G401 (cell line): Measurements from ENCODE around the gene COL13A1. TPM values are rescaled to one million over a fixed set of nuclear protein-coding genes. Genes with fewer than 3 reads are reported as not detected.

Experiments
- DNase-seq: peaks from one replicate; pipeline ENCODE4 v3.0.0-alpha.2; 2015; ENCODE audit warnings: low spot score
- in situ Hi-C: cut with HindIII; loops from 2 replicates; pipeline ENCODE4 v1.10.0; 2016; ENCODE audit warnings: low sequenced_read_pairs, mixed read lengths
- total RNA-seq: library from RNA; depleted of rRNA; stranded (reverse); fragments of >200 nt; shearing (Covaris generic); gene quantifications from 2 replicates; pipeline ENCODE4 v1.2.3, GENCODE V29; 2014

COL13A1 gene
- total RNA-seq, 1 experiment from 2014 or later = 0.17 TPM

GRCh38 chr10:69896606-69897231 is 95.0 kb downstream of the COL13A1 start:
- in situ Hi-C loops = no loop called here
- no peak for DNase-seq

DNA sequence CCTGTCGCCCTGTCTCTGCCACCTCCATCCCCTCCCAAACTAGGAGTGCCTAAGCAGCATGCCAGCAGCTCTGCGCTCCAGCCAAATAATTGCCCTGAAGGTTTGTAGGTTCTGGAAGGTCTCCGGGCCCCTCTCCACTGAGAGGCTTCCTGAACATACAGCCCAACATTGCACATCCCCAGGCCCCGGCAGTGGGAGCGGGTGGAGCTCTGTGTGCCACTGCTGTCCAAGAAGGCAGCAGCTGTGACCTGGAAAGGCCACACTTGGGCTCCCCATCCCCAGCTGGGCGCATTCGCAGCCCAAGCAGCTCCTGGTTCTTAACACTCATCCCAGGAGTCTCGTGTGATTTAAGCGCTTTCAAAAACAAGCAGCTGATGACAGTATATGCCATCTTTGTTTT is 95.7 kb downstream of the COL13A1 start:
- in situ Hi-C loops = no loop called here
- no peak for DNase-seq

- no peak for DNase-seq
- in situ Hi-C loops = no loop called here
Measured at GRCh38 chr10:69897999-69898398, 96.3 kb downstream of the COL13A1 start.

- in situ Hi-C loops = no loop called here
- DNase-seq = no peak
Measured at GRCh38 chr10:69898524-69898923, 96.8 kb downstream of the COL13A1 start.

- in situ Hi-C loops = no loop called here
- no peak for DNase-seq
Measured at GRCh38 chr10:69898941-69899340, 97.2 kb downstream of the COL13A1 start.

GRCh38 chr10:69899727-69900595 is 98.3 kb downstream of the COL13A1 start:
- peak; percentile 78 for DNase-seq
- in situ Hi-C loops = no loop called here

GRCh38 chr10:69901022-69901421 is 99.3 kb downstream of the COL13A1 start:
- peak; percentile 95 for DNase-seq
- in situ Hi-C loops = no loop called here

DNA sequence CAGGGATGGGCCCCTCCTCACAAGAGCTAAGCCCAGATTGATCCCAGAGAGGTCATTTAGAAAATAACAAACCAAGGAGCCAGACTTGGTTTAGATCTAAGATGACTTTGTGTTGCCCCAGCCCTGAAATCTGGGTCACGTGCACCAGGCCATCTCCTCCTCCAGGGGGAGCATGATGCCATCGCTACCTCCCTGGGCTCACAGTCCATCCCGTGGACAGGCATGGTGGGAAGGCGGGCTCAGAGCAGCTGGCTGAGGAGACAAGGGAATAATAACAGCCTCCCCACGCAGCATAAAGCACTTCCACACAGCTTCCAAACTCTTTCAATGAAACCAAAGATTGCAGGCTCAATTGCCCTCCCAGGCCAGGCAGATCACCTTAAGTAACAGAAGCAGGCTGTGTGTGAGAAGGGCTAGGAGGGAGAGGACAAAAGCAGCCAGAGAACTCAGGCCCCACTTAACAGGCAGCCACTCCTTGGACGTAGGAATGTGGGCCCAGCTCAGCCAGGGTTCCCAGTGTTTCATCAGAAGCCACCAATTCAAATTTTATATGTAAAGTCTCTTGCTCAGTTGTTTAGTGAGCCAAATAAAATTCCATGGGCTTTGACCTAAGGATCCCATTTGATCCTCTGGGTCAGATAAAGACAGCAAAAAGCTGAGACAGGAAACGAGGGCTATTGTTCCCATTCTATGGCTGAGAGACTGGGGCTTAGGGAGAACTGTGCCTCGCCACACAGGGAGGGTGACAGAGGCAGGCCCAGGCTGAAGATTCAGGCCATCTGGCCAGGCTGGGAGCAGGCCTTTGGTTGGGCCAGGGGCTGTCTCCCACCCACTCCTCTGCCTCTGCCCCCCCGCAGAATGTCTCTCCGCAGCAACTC is 100.2 kb downstream of the COL13A1 start:
- in situ Hi-C loops = no loop called here
- peak; percentile 70 for DNase-seq

DNA sequence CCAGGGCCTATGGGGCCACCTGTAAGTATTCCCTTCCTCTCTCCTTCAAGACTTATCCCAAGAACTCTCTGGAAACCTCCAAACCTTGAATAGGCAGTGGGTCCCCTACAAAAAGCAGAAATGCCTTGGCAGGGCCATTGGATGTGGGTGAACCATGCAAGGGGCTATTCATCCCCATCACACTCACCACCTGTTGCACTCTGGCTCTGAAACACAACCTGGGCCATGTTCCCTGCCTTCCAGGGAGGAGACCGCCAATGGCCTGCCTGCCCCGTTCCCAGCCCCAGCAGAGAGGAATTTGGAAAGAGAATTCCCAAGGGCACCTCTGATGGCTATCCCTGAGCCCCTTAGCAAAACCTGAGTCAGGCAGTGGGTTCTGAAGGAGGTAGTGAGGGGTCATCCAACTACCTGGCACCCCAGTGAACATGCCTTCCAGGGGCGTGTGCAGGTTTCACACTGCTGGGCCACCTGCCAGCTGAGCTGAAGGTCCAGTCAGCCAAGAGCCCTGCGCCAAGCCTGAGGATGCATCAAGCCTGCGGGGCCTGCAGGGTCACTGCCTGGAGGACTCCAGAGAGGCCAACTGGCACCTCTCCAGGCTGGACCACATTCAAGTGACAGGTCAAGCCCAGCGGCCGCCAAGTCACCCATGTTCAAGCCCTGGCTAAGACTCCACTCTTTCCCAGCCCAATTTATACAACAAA is 101.3 kb downstream of the COL13A1 start:
- in situ Hi-C loops = no loop called here
- DNase-seq = peak; percentile 78

DNA sequence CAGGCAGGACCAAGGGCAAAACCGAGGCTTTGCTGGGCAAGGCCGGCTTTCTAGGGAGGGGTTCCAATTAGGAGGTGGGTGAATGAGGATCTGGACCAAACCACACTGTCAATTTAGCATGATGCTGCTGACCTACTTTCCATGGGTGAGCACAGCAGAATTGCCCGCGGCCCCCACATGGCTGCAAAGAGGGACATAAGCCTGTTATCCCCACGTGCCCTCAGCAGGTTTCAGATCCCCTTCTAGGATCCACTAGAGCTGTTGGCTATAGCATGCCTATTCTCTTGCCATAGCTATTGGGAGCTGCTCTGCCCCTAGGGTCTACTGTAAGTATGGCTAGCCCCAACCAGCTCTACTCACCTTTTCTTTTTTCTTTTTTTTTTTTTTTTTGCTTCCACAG is 102.8 kb downstream of the COL13A1 start:
- in situ Hi-C loops = no loop called here
- DNase-seq = no peak

- no peak for DNase-seq
- in situ Hi-C loops = no loop called here
Measured at GRCh38 chr10:69906425-69906824, 104.7 kb downstream of the COL13A1 start.

- in situ Hi-C loops = no loop called here
- DNase-seq = no peak
Measured at GRCh38 chr10:69907517-69907916, 105.8 kb downstream of the COL13A1 start.

DNA sequence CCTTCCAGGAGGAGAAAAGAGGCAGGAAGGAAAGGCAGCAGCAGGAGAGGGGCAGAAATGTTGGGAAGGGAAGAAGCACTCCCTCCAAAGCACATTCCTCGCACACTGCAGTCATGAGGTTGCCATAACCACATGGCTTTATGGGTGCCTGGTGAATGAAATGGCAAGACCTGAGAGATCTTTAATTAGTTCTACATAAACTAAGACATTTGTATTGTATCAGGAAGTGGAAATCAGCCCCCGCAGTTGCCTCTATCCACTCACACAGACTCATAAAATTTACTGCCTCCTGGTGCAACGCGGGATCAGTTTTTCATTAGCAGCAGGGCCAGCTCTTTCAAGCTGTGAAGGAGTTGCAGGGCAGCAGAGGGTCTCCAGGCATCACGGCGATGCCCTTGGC is 106.4 kb downstream of the COL13A1 start:
- in situ Hi-C loops = no loop called here
- DNase-seq = no peak

GRCh38 chr10:69910561-69910960 is 108.9 kb downstream of the COL13A1 start:
- in situ Hi-C loops = no loop called here
- DNase-seq = no peak

GRCh38 chr10:69911613-69912528 is 110.2 kb downstream of the COL13A1 start:
- in situ Hi-C loops = no loop called here
- DNase-seq = peak; percentile 93

DNA sequence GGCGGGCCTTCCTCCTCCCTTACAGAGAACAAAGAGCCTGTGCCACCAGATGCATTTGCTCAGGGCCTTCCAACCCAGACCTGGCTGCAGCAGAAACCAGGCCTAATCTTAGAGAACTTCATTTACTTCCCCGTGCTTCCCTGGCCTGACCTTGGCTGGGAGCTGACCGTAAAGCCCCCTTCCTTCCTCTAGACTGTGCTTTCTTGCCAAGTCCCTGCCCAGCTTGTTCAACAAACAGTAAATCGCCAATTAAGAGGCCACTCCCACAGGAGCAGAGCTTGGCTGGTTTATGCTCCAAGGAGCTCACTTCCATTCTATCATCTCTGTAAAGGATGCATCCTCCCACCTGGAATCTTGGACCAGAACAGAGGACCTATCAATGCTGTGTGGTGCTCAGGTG is 110.9 kb downstream of the COL13A1 start:
- in situ Hi-C loops = no loop called here
- no peak for DNase-seq

DNA sequence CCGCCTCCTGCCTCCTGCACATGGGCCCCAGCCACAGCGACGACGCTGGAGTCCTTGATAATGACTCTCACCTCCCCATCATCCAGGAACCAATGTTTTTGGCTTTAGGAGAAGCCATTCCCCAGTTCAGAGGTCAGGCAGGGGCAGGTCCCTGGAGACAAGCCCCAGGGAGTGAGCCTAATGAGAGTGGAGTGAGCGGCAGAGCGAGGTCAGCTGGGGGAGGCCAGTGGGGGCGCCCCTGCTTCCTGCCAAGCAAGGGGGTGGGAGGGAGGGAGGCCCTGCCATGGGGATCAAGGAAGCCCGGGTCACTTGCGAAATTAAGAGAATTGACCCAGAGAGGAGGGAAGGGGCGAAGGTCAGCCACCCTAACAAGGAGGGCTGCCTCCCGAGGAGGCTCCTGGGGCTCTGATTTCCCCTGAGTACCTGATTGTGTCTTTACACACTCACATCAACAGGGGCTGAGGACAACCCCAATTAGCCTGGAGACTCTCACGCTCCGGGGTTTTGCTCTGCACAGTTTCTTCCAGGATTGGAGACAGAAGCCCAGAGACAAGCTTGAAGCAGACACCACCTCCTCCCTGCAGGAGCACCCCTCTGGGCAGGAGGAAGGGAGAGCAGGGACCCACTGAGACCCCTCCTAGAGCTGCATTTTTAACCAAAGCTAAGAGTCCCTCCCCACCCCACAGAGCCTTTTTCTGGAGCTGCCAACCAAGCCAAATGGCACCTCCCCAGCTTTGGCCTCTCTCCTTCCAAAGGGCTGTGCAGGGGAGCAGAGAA is 112.1 kb downstream of the COL13A1 start:
- in situ Hi-C loops = no loop called here
- no peak for DNase-seq
